DMS 273 treated with DMSO at 0.1 percent for 48 hours (cell line): ENCODE results near the gene HMGCS1.
A peak's percentile ranks its signal among the peaks of the same experiment; 100 is the strongest.
"Not testable (repeated sequence)": the region's sequence is repeated elsewhere in the genome, so short reads cannot be mapped to it uniquely, and the experiment has no call there.

Experiments
- DNase-seq: peaks from one replicate; lab custom pipeline; 2025; lab: John Stamatoyannopoulos, UW

Gene HMGCS1

GRCh38 chr5:43312076-43312661 is 1.0 kb downstream of the HMGCS1 start:
- no peak for DNase-seq

GRCh38 chr5:43309637-43310036 is 3.6 kb downstream of the HMGCS1 start:
- no peak for DNase-seq

- DNase-seq: no peak
These were observed 4.1 kb downstream of the HMGCS1 start for GRCh38 chr5:43309122-43309521.

DNA sequence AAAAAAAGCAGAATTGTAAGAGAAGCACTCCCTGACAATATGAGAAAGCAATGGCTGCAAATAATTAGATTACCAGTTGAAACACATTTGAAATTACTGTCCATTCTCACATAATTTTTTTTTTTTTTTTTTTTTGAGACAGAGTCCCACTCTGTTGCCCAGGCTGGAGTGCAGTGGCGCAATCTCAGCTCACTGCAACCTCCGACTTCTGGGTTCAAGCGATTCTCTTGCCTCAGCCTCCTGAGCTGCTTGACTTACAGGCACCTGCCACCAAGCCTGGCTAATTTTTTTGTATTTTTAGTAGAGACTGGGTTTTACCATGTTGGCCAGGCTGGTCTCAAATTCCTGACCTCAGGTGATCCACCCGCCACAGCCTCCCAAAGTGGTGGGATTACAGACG is 6.3 kb downstream of the HMGCS1 start:
- DNase-seq: not testable (repeated sequence)

DNA sequence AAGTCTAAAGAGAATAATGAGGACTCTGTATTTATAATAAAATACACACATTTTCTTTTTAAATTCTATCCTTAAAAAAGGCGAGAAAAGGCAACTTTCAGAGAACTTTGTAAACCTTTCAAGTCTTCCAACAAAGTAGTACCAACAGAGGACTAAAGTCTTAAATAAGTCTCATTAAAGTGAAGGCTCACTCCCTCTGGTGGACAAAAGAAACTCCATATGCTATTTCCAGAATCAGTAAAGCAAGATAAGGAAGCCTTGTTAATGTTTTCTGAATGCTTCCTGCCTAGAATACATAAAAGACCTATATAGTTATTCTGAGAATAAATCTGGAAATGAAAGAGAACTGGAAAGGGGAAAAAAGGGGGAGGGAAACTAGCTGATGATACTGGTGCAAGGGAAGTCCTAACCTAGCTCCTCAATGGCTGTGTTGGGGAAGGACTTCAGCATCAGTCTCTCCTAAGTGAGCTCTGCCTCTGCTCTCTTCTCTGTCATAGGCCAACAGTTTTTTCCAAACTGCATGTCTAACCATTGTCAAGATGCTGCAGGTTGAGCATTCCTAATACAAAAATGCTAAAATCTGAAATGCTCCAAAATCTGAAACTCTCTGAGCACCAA is 7.2 kb downstream of the HMGCS1 start:
- DNase-seq: peak; percentile 45

- DNase-seq: no peak
These were observed 8.7 kb downstream of the HMGCS1 start for GRCh38 chr5:43304525-43304924.

GRCh38 chr5:43303242-43303641 is 10.0 kb downstream of the HMGCS1 start:
- DNase-seq: no peak

- DNase-seq: no peak
These were observed 10.7 kb downstream of the HMGCS1 start for GRCh38 chr5:43302481-43302880.

DNA sequence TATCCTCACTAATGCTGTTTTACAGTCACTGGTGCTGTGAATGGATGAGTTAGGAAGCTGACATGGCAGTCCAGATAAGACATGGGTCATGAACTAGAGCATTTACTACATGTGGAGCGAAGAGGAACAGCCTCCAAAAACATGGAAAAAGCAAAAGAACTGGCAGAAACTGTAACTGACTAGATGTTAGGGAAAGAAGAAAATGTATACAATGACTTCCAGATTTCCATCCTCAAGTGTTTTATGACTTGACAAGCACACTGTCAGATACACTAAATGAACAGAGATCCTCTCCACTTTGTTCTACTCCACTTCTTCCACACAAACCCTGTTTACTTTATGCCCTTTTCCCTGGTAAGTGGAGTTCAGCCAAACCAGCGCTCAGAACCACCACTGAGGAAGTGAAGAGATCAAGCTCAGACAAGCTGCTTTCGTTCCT is 11.5 kb downstream of the HMGCS1 start:
- no peak for DNase-seq

GRCh38 chr5:43300112-43300511 is 13.1 kb downstream of the HMGCS1 start:
- DNase-seq: no peak

- no peak for DNase-seq
These were observed 14.8 kb downstream of the HMGCS1 start for GRCh38 chr5:43298443-43298842.

- DNase-seq: no peak
These were observed 16.4 kb downstream of the HMGCS1 start for GRCh38 chr5:43296835-43297234.

DNA sequence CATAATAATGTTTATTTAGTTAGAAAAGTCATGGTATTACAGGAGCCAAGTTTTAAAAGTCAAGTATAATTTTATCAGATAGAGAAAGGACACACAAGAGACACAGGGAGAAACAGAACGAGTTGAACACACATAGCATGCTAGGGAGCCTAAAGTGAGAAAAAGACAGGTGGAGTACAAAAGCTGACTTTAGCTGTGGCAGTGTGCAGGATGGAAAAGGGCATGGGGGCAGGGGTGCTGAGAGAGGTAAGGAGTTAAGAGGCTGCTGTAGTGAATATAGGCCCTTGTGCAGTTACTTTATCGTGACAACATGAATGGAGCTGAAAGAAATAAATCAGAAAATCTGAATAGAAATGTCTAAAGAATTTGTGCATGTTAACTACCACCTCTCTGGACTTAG is 18.0 kb downstream of the HMGCS1 start:
- no peak for DNase-seq

DNA sequence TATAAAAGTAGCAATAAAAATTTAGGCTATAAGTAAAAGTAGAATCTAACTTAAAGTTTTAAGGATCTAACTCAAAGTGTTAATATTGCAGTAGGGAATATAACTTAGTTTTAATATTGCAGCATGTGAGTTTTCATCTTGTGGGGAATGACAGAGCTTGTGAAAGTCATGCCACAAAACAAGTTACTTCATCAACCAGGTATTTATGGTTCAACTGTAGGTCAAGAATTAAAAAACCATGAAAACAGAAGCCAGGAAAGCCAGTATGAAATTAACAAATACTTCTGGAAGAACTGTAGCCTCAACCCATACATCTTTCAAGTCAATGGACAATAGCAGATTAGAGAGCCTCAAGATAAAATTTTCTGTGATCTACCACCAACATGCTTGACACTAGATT is 19.0 kb downstream of the HMGCS1 start:
- DNase-seq: no peak

DNA sequence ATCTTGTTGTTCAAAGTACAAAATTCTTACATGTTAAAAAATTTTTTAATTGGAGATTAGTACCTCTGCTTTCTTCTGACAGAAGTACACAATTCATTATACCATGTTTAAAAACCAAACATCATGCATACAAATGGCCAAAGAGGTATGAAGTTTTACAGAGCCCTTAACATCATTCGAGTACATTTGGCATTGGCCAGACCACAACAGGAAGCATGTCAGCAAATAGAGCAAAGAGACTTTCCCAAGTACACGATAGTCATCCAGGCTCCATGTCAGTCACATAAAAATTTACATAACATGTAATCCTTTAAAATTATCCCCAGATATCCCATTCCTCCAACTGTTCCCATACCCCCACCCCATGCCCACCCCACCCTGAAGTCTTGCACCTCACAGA is 22.5 kb downstream of the HMGCS1 start:
- no peak for DNase-seq

DNA sequence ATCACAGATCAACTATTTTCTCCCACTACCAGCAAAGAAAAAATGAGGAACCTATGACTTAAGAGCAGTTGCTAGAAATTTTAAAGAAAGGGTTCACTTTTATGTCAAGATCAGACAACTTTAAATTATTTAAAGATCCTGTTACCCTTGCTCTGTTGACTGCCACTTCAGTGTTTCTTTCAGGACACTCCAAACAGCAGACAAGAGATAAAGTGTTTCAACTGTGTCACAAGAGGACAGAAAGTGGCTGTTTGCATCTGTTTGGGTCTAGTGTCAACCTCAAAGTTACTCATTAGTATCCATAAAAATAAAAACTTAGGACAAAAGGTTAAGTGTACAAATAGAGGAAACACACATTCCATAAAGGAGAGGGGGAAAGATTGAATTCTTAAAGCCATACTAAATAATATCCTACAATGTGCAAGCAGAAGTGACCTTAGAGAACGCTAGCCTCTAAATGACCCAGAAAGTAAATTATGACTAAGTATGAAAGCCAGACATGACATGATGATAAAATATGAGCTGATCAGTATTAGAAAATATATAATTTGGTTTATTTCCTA is 24.9 kb downstream of the HMGCS1 start:
- DNase-seq: no peak

DNA sequence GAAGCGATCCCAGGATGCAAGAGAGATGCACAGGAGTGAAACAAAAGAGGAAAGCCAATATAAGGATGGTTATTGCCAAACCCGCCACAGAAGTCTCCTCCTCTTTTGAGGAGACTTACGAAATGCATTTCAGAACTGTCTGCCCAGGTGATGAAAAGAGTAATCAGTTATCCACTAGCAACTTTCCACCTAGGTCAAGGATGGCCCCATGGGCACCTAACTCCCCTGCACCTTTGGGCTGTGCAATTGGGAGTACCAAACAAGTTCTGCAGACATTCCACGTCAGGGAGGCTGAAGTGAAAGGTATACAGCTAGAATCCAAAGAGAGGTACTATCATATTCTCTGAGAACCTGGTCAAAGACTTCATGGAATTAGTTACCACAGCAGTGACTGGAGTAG is 25.7 kb downstream of the HMGCS1 start:
- no peak for DNase-seq

- no peak for DNase-seq
These were observed 26.6 kb downstream of the HMGCS1 start for GRCh38 chr5:43286623-43287022.

- no peak for DNase-seq
These were observed 31.2 kb downstream of the HMGCS1 start for GRCh38 chr5:43281840-43282658.

- no peak for DNase-seq
These were observed 33.5 kb downstream of the HMGCS1 start for GRCh38 chr5:43279548-43280274.

GRCh38 chr5:43275391-43275790 is 37.8 kb downstream of the HMGCS1 start:
- DNase-seq: no peak

DNA sequence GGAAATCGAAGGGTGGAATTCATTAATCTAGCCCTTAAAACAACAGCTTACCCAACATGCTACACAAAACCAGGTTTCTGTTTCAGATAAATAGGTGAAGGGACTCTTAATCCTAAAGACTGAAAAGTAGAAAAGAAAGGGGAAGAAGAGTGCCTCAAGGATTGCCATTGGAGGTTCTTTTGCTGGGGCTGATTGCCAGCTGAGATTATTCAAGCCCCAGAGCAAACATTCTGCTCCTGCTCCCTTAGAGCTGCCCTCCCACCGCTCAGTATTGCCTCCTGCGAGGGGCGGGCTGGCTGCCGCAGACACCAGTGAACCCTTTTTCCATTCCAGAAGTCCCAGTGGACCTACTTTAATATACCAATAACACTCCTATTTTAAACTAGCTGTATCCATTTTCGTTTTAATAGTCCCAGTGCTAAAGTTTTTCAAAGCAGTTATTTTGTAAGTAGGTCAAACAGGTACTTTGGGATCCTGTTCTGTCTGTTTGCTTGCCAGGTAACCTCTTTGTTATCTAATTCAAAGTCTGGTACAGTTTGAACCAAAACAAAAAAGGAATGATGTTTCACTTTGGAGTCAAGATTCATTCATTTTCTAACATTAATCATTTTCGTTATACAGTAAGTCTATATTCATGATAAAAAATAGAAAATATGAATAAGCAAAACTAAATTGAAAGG is 38.6 kb downstream of the HMGCS1 start:
- DNase-seq: no peak
